HG03520 (cell line): ENCODE results near the gene LIN9.

Experiments
- ATAC-seq: cut with Tn5 transposase; IDR thresholded peaks from one replicate; pipeline ENCODE4 v1.9.1; 2021; ENCODE audit warnings: mild to moderate bottlenecking, moderate library complexity; ENCODE audit not compliant: unreplicated experiment

LIN9 gene

GRCh38 chr1:226181996-226182714 lies 126.8 kb downstream of the LIN9 start:
- no peak for ATAC-seq
